OCI-LY7 (cell line): Measurements from ENCODE around the gene OPCML.

ENCODE experiments used
- EZH2phosphoT487 ChIP-seq: fragments of 200-600 bp; sonication (generic); IDR thresholded peaks from 2 replicates; pipeline ENCODE4 v1.6.1; 2018; ENCODE audit warnings: low read depth, borderline replicate concordance, mild to moderate bottlenecking, mixed run types, antibody characterized with exemption, low read length, moderate library complexity, mixed read lengths
- TF ChIP-seq, protein P1 (sequence below): fragments of 200-600 bp; sonication (generic); conservative IDR thresholded peaks from 2 replicates; pipeline ENCODE4 v1.5.1; 2014; ENCODE audit warnings: mild to moderate bottlenecking, antibody characterized with exemption, low read length, moderate library complexity, mixed read lengths

- TF ChIP-seq, protein P1, sequence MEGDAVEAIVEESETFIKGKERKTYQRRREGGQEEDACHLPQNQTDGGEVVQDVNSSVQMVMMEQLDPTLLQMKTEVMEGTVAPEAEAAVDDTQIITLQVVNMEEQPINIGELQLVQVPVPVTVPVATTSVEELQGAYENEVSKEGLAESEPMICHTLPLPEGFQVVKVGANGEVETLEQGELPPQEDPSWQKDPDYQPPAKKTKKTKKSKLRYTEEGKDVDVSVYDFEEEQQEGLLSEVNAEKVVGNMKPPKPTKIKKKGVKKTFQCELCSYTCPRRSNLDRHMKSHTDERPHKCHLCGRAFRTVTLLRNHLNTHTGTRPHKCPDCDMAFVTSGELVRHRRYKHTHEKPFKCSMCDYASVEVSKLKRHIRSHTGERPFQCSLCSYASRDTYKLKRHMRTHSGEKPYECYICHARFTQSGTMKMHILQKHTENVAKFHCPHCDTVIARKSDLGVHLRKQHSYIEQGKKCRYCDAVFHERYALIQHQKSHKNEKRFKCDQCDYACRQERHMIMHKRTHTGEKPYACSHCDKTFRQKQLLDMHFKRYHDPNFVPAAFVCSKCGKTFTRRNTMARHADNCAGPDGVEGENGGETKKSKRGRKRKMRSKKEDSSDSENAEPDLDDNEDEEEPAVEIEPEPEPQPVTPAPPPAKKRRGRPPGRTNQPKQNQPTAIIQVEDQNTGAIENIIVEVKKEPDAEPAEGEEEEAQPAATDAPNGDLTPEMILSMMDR: no peak
- TF ChIP-seq EZH2phosphoT487: no peak
Measured at GRCh38 chr11:132895340-132895739, 637.0 kb downstream of the OPCML start.
